ENCODE measurements around the gene AHCYL2. TPM values are rescaled to one million over a fixed set of nuclear protein-coding genes. Genes with fewer than 3 reads are reported as not detected.

The AHCYL2 gene
- total RNA-seq, 4 donors from 2014 or later, result 93.7 to 635 (median 551) TPM

- Histone ChIP-seq H3K4me3 (no peak overlapping the region), H3K36me3 (no peaks in the 10 kb centered on the region), H3K27ac (peak overlapping the region; percentile 56 to 71 (median 66)), H3K27me3 (no peaks in the 10 kb centered on the region), H3K4me1 (peaks cover 3 to 57% (median 20%) of the 10 kb centered on the region in 4 donors), H3K9me3 (no peaks in the 10 kb centered on the region)
- 97 to 100% methylated on average over 1 of the region's 1 CpG for WGBS, 2 donors (ENCODE audit: low coverage in 1 of 2)
- DNase-seq, result no peak
- in situ Hi-C loops (cut with MboI; ENCODE audit: low pct_ligation_motif_present in 1 of 4, low pct_unique_long_range_greater_than_20kb in 1 of 4, low sequenced_read_pairs in 3 of 4), result loop anchor here in 2 of 4 donors (25.0 kb wide), 2 partner anchors 101 to 276 kb away; no protein-coding TSS in a partner anchor
- TF ChIP-seq EP300 (IDR thresholded peaks at IDR 0.05; ENCODE audit: low read depth) (no peak), CTCF (IDR thresholded peaks at IDR 0.05) (no peak)
- intact Hi-C loops (cut with DNase I; ENCODE audit: low total_unique reads), result no loop called here
These were observed 136.9 kb downstream of the AHCYL2 start for GRCh38 chr7:129361771-129362170.

GRCh38 chr7:129362496-129362895 lies 137.7 kb downstream of the AHCYL2 start:
- no peak overlapping the region for H3K4me3 ChIP-seq
- no peaks in the 10 kb centered on the region for H3K36me3 ChIP-seq
- intact Hi-C loops (cut with DNase I; ENCODE audit: low total_unique reads) (no loop called here), in situ Hi-C loops (cut with MboI; ENCODE audit: low pct_ligation_motif_present in 1 of 4, low pct_unique_long_range_greater_than_20kb in 1 of 4, low sequenced_read_pairs in 3 of 4) (loop anchor here in 2 of 4 donors (25.0 kb wide), 2 partner anchors 100 to 275 kb away; no protein-coding TSS in a partner anchor)
- no peaks in the 10 kb centered on the region for H3K9me3 ChIP-seq
- no peaks in the 10 kb centered on the region for H3K27me3 ChIP-seq
- peak overlapping the region; percentile 63 to 71 (median 68) for H3K27ac ChIP-seq
- peak in 2 of 3 donors; percentile 24 to 49 for TF ChIP-seq POLR2AphosphoS5 (IDR thresholded peaks at IDR 0.05)
- no peak for TF ChIP-seq CTCF (IDR thresholded peaks at IDR 0.05)
- no peak for TF ChIP-seq EP300 (IDR thresholded peaks at IDR 0.05; ENCODE audit: low read depth)
- DNase-seq, result no peak
- H3K4me1 ChIP-seq, result peaks cover 3 to 65% (median 25%) of the 10 kb centered on the region in 4 donors

GRCh38 chr7:129367349-129367699 lies 142.5 kb downstream of the AHCYL2 start:
- Histone ChIP-seq H3K4me3 (peak overlapping the region in 1 of 4 donors; percentile 51), H3K4me1 (peaks cover 3 to 36% (median 20%) of the 10 kb centered on the region in 4 donors), H3K27ac (peak overlapping the region; percentile 83 to 89 (median 84)), H3K27me3 (no peaks in the 10 kb centered on the region), H3K9me3 (no peaks in the 10 kb centered on the region), H3K36me3 (no peaks in the 10 kb centered on the region)
- in situ Hi-C loops (cut with MboI; ENCODE audit: low pct_ligation_motif_present in 1 of 4, low pct_unique_long_range_greater_than_20kb in 1 of 4, low sequenced_read_pairs in 3 of 4), result loop anchor here in 2 of 4 donors (25.0 kb wide), 2 partner anchors 95 to 270 kb away; no protein-coding TSS in a partner anchor
- TF ChIP-seq POLR2A (IDR thresholded peaks at IDR 0.05) (no peak), CTCF (IDR thresholded peaks at IDR 0.05) (no peak), EP300 (IDR thresholded peaks at IDR 0.05; ENCODE audit: low read depth) (no peak), POLR2AphosphoS5 (IDR thresholded peaks at IDR 0.05) (no peak)
- no peak for DNase-seq
- WGBS, 2 donors (ENCODE audit: low coverage in 1 of 2), result 66 to 67% methylated on average over 1 of the region's 1 CpG
- intact Hi-C loops (cut with DNase I; ENCODE audit: low total_unique reads), result loop anchor here (5.0 kb wide), 1 partner anchor 105 kb away; no protein-coding TSS in a partner anchor

- intact Hi-C loops (cut with DNase I; ENCODE audit: low total_unique reads) (loop anchor here (5.0 kb wide), 1 partner anchor 104 kb away; no protein-coding TSS in a partner anchor), in situ Hi-C loops (cut with MboI; ENCODE audit: low pct_ligation_motif_present in 1 of 4, low pct_unique_long_range_greater_than_20kb in 1 of 4, low sequenced_read_pairs in 3 of 4) (loop anchor here in 2 of 4 donors (25.0 kb wide), 2 partner anchors 94 to 269 kb away; no protein-coding TSS in a partner anchor)
- TF ChIP-seq POLR2AphosphoS5 (IDR thresholded peaks at IDR 0.05), result peak; percentile 88 to 98 (median 98)
- no peak for TF ChIP-seq EP300 (IDR thresholded peaks at IDR 0.05; ENCODE audit: low read depth)
- TF ChIP-seq POLR2A (IDR thresholded peaks at IDR 0.05), result peak; percentile 97
- peak; percentile 82 to 92 (median 86) for TF ChIP-seq CTCF (IDR thresholded peaks at IDR 0.05)
- peak; percentile 88 for DNase-seq
- Histone ChIP-seq H3K27ac (peak overlapping the region; percentile 83 to 89 (median 84)), H3K27me3 (no peaks in the 10 kb centered on the region), H3K36me3 (no peaks in the 10 kb centered on the region), H3K4me1 (peaks cover 3 to 34% (median 19%) of the 10 kb centered on the region in 4 donors), H3K4me3 (peak overlapping the region in 3 of 4 donors; percentile 30 to 51 (median 36)), H3K9me3 (no peaks in the 10 kb centered on the region)
- 7 to 12% methylated on average over 3 to 11 of the region's 11 CpGs for WGBS, 2 donors (ENCODE audit: low coverage in 1 of 2)
These were observed 143.0 kb downstream of the AHCYL2 start for GRCh38 chr7:129367700-129368388.
